HG03097 (cell line): ENCODE results near the gene COL27A1.
"Not testable (repeated sequence)": the region's sequence is repeated elsewhere in the genome, so short reads cannot be mapped to it uniquely, and the experiment has no call there.

Experiments
- ATAC-seq: cut with Tn5 transposase; IDR thresholded peaks from one replicate; pipeline ENCODE4 v1.9.1; 2021; ENCODE audit not compliant: unreplicated experiment, low FRiP score

The COL27A1 gene

DNA sequence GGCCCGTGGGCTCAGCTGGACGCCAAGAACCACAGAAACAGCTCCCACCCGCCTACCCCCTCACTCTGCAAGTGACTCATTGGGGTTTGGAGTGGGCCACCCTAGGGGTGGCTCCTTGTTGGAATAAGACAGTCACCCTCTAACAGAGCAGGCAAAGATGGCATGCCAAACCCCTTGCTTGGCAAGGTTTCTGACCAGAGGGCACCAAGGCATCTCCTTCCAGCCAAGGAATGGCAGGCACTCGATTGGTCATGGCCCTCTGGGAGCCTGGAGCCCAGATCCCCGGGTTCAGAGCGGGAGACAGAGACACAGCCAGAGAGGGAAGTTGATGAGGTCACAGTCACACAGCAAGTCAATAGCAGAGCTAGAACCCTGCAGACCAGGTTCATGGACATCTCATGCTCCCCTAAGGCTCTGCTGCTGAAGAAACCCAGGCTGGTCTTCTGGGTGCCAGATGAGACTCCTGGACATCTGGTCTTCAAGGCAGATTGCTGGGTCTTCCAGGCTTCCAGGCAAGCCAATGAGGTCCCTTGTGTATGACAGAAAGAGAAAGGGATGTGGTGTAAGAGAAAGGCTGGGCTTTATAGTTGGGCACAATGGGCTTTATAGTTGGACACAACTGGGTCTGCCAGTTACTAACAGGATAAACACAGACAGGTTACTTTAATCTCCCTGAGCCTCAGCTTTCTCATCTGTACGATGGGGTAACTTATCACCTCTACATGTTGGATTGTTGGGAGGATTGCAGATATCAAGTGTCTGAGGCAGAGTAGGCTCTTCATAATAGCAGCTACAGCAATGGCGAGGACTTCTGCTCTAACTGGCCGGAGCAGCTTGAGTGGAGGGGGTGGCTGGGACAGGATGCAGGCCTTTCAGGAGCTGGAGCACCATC, 33.0 kb upstream of the COL27A1 start:
- ATAC-seq = no peak

DNA sequence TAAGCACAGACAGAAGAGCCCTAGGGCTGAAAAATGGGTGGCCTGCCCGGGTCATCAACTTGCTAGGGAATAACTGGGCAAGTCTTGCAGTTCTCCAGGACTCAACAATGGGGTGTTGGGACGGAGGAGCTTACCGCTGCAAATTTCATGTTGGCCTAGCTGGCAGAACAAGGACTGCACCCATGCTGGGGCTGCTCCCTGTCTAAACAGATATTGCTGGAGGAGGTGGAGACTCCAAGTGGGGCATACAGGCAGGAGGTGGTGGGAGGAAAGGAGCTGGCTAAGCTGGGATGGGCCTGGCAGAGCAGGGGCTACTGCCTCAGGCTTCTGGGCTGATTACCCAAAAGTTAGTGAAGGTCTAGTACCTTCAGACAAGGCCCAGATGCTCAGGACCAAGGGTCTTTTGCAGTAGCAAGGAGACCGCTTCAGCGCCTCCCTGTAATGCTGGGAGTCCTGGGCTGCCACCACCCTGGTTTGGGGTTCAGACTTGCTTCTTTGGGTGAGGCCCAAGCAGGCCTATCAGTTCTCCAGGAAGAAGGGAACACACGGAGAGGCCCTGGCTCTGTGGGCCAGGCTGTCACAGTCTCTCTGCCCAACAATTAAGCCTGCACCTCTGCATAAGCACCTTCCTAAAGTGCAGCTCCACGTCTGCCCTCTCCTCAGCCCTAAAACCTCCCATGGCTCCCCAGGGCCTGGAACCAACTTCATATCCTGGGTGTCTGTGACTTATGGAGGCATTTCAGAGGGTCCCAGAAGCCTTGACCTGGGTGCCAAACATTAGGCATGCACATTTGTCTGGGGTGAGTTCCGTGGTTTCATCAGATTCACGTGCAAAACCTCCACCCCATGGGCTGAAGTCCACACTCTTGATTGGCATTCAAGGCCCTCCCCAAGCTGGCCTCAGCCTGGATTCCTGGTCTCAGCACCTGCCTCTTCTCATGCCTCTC, 32.0 kb upstream of the COL27A1 start:
- no peak for ATAC-seq

DNA sequence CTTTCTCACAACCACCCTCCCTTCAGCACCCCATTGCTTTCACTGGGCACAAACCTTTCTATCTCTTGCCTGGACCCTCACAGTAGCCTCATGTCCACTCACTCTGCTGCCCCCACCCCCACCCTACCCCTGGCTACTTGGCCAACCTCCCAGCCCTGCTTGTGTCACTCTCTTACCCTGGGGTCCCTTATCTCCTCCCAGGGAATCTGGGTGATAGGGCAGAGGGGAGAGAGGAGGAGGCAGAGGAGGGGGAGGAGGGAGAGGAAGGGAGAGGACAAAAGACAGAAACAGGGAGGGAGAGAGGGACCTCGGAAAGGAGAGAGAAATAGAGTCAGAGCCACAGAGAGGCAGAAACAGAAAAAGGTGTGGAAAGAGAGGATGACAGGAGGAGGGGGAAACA, 31.2 kb upstream of the COL27A1 start:
- no peak for ATAC-seq

DNA sequence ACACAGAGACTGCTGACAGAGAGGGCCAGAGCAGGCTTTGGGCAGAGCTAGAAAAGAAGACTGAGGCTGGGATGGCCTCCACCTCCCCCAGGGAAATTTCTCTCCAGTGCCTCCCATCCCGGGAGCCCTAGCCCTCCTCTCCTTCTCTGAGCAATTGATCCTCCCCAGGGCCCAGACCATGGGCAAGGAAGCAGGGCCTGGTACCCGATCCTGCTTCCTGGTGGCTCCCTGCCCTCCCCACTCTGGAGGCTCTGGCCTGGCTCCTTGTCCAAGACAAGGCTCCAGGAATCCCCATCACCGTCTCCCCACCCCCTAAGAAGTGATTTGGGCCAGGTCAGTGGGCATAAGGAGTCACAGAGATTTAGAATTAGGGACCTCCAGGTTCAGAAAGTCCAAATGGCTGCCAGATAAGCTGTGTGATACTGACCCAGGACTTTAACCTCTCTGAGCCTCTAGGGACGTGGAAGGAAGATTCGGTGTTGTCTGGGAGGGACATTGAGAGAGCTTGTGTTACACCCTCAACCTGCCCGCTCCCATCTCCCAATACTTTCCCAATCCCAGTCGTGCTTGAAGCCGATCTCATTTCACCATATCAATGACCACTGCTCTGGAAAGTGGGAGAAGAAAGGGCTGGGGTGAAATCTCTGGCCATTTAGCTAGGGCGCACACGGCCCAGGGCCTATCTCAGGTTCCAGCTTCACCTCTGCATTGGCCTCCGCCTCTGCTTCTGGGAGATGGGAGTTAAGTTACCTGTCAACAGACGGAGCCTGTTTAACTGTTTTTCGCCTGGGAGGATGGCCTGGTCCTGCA, 30.5 kb upstream of the COL27A1 start:
- ATAC-seq = no peak

DNA sequence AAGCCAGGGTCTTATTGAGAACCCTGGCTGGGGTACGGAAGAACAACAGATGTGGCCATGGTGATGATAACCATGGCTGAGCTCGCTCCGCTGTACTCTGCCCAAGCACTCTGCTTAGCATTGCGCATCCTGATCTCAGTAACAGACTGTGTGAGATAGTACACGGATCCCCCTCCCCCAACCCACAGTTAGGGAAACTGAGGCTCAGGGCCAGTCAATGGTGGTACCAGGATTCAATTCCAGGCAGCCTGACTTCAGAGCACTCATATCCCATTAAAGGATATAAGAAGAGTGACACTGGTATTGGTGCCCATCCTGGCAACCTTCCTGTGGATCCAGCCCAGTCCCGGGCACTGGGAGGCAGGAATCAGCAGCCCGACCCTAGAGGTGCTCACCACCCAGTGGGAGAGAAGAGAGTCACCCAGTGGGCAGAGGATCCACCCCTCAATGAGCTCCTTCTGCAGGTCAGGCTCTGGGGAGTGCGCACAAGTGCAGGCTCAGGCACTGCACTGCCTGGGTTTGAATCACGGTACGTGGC, 29.8 kb upstream of the COL27A1 start:
- no peak for ATAC-seq

DNA sequence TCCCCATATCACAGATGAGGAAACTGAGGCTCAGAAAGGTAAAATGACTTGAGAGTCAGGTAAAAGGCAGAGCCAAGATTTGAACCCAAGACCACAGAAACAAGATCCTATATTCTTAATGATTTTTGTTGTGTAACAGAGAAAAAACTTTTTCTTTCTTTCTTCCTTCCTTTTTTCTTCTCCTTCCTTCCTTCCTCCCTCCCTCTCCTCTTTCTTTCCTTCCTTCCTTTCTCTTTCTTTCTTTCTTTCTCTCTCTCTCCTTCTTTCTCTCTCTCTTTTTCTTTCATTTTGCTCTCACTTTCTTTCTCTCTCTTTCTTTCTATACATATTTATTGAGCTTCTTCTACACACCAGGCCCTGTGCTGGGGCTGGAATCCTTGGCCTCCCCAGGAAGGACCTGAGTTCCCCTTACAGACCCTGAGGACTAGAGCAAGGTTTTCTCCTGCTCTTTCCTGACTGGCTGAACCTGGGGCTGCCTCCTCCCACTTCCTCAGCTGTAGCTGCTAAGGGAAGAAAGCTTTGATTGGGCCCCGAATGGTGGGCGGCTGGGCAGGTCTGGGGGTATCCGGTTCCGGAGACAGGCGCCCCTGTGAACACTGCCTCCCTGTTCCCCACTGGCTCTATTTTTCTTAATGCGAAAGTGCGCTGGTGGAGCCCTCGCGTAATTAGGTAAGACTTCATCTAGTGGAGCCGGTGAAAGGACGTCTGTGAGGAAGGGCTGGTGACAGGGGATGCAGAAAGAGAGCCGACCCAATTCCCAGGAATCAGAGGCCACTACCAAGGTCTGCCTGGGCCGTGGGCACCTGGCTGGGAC, 28.9 kb upstream of the COL27A1 start:
- ATAC-seq = no peak

DNA sequence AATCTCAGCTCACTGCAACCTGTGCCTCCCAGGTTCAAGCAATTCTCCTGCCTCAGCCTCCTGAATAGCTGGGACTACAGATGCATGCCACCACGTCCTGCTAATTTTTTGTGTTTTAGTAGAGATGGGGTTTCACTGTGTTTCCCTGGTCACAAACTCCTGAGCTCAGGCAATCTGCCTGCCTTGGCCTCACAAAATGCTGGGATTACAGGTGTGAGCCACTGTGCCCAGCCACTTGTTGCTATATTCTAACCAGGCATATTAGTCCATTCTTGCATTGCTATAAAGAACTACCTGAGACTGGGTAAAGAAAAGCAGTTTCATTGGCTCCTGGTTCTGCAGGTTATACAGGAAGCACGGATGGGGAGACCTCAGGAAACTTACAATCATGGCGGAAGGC, 26.6 kb upstream of the COL27A1 start:
- ATAC-seq = not testable (repeated sequence)

DNA sequence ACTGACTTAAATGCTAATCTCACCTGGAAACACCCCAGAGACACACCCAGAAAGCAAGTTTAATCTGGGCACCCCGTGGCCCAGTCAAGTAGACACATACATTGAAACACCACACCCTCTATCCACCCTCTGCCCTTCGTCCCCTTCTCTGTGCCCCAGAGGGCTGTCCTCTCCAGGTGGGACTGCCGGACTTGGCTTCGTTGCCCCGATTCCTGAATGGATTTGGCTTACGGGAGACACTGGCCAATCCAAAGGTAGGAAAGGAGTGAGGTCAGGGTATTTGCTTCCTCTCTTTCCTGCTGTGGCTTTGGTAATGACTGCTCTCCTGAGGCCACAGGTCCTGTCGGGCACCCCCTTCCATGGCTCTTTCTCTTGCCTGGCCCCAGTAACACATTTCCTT, 25.2 kb upstream of the COL27A1 start:
- ATAC-seq = no peak

DNA sequence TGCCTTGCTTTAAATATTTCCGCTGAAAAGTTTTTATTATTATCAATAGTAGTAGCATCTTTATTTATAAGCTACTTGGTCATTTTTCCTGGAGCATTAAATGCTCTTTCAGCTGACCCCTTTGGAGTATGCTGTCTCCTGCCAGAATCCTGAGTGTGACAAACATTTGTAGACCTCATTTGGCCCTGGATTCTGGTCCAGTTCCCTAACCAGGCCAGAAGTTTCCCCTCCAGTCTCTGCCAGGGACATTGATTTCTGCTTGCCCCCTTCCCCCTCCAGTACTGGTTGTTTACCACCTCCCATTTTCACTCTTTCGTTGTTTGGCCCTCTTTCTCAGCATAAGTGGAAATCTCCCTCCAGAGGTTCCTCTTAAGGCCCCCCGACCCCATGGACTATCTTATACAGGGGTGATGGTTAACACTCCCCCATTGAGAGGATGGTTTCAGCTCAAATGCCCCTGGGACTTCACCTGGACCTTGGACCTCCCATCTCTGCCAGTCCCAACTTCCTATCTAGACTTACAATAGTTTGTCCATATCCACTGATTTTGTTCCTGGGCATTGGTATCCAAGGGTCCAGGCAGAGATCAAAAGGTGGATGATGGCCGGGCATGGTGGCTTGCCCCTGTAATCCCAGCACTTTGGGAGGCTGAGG, 24.6 kb upstream of the COL27A1 start:
- ATAC-seq = no peak

DNA sequence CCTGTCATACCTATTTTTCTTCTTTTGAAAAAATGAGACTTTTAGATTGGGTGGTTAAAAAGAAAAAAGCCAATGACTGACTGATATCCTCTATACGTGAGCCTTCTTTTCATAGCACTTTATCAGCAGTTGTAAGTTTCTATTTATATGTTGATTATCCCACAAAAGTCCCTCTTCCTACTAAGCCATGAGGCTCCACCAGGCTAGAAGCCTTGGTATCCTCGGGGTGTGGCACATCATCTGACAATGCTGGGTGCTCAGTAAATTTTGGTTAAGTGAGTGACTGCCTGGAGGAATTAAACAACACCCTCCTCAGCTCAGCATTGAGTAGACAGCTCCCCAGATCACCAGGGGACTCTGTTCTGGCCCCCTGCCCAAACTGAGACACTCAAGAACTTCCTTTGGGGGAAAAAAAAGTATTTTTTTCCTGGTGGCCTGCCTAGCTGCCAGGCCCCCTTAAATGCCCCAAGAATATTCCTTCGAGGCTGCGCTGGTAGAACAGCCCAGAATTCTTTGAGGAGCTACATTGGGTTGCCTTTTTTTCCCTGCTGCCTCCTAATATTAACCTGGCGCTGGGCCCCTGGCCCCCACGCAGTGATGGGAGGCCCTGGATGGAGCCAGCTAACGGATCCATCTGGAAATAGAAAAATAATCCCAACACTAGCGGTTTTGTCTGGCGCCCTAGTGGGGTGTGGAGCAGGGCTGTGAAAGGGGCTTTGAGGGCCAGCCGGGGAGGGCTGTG, 23.4 kb upstream of the COL27A1 start:
- no peak for ATAC-seq

DNA sequence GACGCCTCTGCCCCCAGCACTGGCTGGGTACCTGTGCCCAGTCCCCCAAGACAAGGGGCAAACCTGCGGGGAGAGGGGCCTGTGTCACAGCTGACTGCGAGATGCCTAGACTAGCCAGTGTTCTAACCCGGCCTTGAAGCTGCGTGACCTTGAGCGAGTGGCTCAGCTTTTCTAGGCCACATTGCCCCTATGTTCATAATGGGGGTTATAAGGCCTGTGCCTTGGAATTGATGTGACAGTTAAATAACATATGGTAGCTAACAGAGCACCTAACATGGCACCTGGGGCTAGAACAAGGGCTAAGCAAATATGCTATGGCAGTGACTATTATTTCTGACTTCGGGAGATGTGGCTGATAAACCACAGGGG, 22.8 kb upstream of the COL27A1 start:
- ATAC-seq = no peak

DNA sequence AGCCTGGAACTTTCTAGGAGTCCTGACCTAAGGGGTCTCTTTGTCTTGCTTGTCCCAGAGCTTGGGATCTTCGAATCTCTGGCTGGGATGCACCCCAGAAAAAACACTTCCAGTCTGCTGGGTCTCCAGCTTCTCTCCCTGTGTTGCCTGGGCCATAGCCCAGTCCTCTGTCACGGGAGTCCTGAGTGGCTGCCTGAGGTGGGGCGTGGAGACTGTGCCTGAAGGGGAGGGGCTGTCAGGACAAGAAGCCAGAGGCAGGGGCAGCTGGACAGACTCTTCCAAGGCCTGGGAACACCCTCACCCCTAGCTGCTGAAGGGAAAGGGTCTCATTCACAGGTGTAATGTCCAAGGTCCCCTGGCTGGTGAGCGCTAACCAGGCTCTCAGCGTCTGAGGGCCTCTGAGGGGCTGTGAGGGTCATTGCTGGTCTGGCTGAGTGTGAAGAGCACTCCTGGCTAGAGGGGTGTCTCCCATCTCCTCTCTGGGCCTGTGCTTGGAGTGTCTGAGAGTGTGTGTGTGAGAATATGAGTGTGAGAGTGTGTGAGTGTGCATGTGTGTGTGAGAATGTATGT, 20.4 kb upstream of the COL27A1 start:
- no peak for ATAC-seq

DNA sequence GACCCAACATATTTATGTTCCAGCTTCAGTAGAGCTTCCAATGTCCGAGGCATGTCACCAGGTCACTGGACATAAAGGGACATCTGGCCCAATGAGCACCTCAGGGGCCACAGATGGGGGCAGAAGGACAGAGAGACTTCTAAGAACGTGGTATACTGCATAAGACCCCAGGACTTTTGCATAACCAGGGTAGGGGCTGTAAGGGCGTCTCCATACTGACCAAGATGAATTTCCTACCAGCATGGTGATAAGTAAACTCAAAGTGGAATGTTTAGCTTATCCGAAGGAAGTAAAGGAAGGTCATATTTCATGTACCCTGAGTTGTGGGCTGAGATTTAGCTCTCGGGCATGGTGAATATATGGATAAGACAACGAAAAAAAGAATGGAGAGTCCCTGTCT, 17.5 kb upstream of the COL27A1 start:
- no peak for ATAC-seq

DNA sequence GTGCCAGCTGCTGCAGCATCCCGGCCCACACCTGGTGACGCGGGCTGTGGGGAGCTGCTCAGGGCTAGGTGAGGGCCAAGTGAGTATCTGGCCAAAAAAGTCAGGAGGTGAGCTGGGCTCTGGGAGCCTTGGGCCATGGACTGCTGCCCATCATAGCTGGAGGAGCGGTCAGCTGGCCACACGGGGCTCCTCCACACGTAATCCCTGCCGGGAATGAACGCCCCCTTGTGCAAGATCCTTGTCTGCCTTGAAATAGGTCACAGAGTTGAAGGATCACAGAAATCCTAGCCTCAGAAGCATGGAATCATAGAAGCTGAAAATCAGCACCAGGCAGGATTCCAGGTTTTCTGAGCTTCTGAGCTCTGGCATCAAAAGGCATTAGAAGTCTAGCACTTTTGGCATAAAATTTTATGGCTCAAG, 16.8 kb upstream of the COL27A1 start:
- no peak for ATAC-seq

DNA sequence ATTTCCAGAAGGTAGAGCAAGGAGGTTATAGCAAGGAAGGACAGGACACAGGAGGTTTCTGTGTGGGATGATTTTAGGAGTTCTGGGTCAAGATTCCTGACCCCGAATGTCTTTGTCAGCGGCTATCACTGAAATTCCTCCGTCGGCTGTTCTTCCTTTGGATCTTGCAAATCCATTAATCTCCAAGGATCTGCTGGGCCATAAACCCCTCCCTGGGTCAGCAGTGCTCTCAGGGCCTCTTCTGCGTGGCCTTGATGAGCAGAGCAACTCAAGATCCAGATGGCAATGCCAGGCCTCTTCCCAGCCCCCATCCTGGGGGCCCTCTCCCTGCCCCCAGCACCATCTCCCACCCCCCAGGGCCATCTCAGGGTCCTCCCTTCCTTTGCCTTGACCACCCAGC, 16.3 kb upstream of the COL27A1 start:
- no peak for ATAC-seq

DNA sequence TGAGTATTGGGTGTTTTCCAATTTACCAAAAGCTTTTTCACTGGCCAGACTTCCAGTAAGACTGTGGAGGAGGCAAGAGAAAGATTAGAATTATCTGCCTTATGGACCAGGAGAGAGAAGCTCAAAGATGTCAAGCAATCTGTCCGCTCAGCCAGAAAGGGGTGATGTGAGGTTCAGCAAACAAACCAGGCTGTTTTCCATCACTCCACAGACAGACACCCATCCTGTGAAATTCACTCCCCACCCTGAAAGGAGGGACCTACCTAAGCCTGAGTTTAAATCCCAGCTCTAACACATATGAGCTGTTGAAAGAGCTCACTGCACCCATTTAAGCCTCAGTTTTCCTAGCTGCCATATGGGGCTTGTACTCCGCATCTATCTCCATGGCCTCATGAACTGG, 14.9 kb upstream of the COL27A1 start:
- ATAC-seq = no peak

DNA sequence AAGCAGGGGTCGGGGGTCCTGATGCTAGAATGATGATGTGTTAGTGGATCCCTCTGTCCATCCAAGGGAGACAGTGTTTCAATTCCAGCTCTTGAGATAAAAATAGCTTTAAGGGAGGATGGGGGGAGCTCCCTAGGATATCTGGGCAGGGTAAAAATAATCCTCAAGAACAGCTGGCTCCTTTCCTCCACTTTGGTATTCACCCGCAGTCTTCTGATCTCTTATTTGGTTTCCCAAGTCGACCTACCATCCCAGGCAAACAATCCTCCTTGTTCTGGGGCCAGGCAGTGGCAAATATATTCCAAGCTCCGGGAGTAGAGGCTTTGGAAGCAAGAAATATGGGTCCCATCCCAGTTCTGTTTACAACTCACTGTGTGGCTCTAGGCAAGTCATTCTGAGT, 14.5 kb upstream of the COL27A1 start:
- ATAC-seq = no peak
